ENCODE measurements around the gene POLR1A.

GRCh38 chr2:85974390-85974789 is 131.3 kb downstream of the POLR1A start:
- TF ChIP-seq CTCF (IDR thresholded peaks at IDR 0.05; ENCODE audit: insufficient read depth, low read depth, low read length), result no peak
- TF ChIP-seq EZH2 (IDR thresholded peaks at IDR 0.05; ENCODE audit: insufficient read depth, low read length), result no peak
